HepG2 (cell line): ENCODE data around the gene FBXO2. TPM values are rescaled to one million over a fixed set of nuclear protein-coding genes. Genes with fewer than 3 reads are reported as not detected.
A peak's percentile ranks its signal among the peaks of the same experiment; 100 is the strongest.

Experiments
- CERS6 ChIP-seq: sonication (generic); formaldehyde crosslinking; IDR thresholded peaks from 2 replicates; pipeline ENCODE4 v1.5.0; 2020; ENCODE audit warnings: missing genetic modification reagents
- ETS1 ChIP-seq: sonication (generic); formaldehyde crosslinking; IDR thresholded peaks from 2 replicates; pipeline ENCODE4 v1.4.0; 2020; ENCODE audit warnings: missing genetic modification reagents
- HCFC1 ChIP-seq: fragments of 150-350 bp; IDR thresholded peaks from 2 replicates; pipeline ENCODE4 v1.6.1; 2014; ENCODE audit warnings: low read depth, low read length
- HOXA9 ChIP-seq: sonication (generic); formaldehyde crosslinking; IDR thresholded peaks from 2 replicates; pipeline ENCODE4 v1.8.1; 2022; ENCODE audit warnings: missing genetic modification reagents, mild to moderate bottlenecking, moderate library complexity, borderline replicate concordance
- RAD21 ChIP-seq: fragments of 450-650 bp; formaldehyde crosslinking; IDR thresholded peaks from 2 replicates; pipeline ENCODE4 v1.5.0; 2020; ENCODE audit warnings: mild to moderate bottlenecking
- SIX4 ChIP-seq: sonication (generic); formaldehyde crosslinking; IDR thresholded peaks from 2 replicates; pipeline ENCODE4 v1.4.0; 2020; ENCODE audit warnings: missing genetic modification reagents
- THRA ChIP-seq: sonication (generic); formaldehyde crosslinking; IDR thresholded peaks from 2 replicates; pipeline ENCODE4 v1.4.0; 2020; ENCODE audit warnings: missing genetic modification reagents, borderline replicate concordance
- ZFAT ChIP-seq: sonication (generic); formaldehyde crosslinking; conservative IDR thresholded peaks from 2 replicates; pipeline ENCODE4 v1.8.1; 2023; ENCODE audit warnings: missing genetic modification reagents, inconsistent platforms
- ZFP62 ChIP-seq: sonication (generic); formaldehyde crosslinking; IDR thresholded peaks from 2 replicates; pipeline ENCODE4 v1.4.0; 2020; ENCODE audit warnings: missing genetic modification reagents
- ZNF224 ChIP-seq: sonication (generic); formaldehyde crosslinking; IDR thresholded peaks from 2 replicates; pipeline ENCODE4 v1.5.0; 2020; ENCODE audit warnings: mild to moderate bottlenecking, missing genetic modification reagents
- ZNF251 ChIP-seq: sonication (generic); formaldehyde crosslinking; IDR thresholded peaks from 2 replicates; pipeline ENCODE4 v1.9.0; 2021; ENCODE audit warnings: mild to moderate bottlenecking, missing genetic modification reagents
- ZNF616 ChIP-seq: sonication (generic); formaldehyde crosslinking; IDR thresholded peaks from 2 replicates; pipeline ENCODE4 v1.5.0; 2020; ENCODE audit warnings: low read depth, mild to moderate bottlenecking, missing genetic modification reagents
- ZNF83 ChIP-seq: sonication (generic); formaldehyde crosslinking; IDR thresholded peaks from 2 replicates; pipeline ENCODE4 v1.4.0; 2020; ENCODE audit warnings: missing genetic modification reagents, mild to moderate bottlenecking, borderline replicate concordance
- ZSCAN29 ChIP-seq: sonication (generic); formaldehyde crosslinking; conservative IDR thresholded peaks from 2 replicates; pipeline ENCODE4 v1.4.0; 2020; ENCODE audit warnings: mild to moderate bottlenecking, missing genetic modification reagents
- polyA plus RNA-seq, 8 experiments: library from polyadenylated mRNA; depleted of rRNA in 3 of 8; stranded (reverse) in 7 of 8; unstranded in 1 of 8; fragments of >200 nt; fragmentation: Illumina TruSeq in 4 of 8; extraction: Trizol in 4 of 8; gene quantifications; 2 replicates each; pipeline versions ENCODE4 v1.2.1 to v1.2.3, GENCODE V29; 2011 to 2016; ENCODE audit warnings: low read depth in 4 of 8, missing spikeins in 1 of 8, mixed read lengths in 1 of 8; ENCODE audit not compliant: insufficient read depth in 1 of 8
- total RNA-seq, 5 experiments: library from RNA; depleted of rRNA; stranded (reverse); fragments of >200 nt; fragmentation: Illumina TruSeq; extraction: Trizol; gene quantifications; 2 replicates each; pipeline ENCODE4 v1.2.3, GENCODE V29; 2016; ENCODE audit warnings: low read depth in 1 of 5
- TF ChIP-seq, protein P1 (sequence below): fragments of 450-650 bp; IDR thresholded peaks from 2 replicates; pipeline ENCODE4 v1.6.1; 2016
- TF ChIP-seq, protein P2 (sequence below): sonication (generic); formaldehyde crosslinking; IDR thresholded peaks from 2 replicates; pipeline ENCODE4 v1.5.0; 2020; ENCODE audit warnings: missing genetic modification reagents
- TF ChIP-seq, protein P3 (sequence below): sonication (generic); formaldehyde crosslinking; IDR thresholded peaks from 2 replicates; pipeline ENCODE4 v1.5.0; 2020; ENCODE audit warnings: missing genetic modification reagents
- TF ChIP-seq, protein P4 (sequence below): IDR thresholded peaks from 2 replicates; pipeline ENCODE4 v1.4.0; 2020; ENCODE audit warnings: mild to moderate bottlenecking, missing genetic modification reagents

FBXO2 gene
- total and polyA plus RNA-seq, 2 of the 13 experiments (the other 11 are each of a cell fraction or from before 2014, with no cell fraction given) = 79.3 to 112 TPM

DNA sequence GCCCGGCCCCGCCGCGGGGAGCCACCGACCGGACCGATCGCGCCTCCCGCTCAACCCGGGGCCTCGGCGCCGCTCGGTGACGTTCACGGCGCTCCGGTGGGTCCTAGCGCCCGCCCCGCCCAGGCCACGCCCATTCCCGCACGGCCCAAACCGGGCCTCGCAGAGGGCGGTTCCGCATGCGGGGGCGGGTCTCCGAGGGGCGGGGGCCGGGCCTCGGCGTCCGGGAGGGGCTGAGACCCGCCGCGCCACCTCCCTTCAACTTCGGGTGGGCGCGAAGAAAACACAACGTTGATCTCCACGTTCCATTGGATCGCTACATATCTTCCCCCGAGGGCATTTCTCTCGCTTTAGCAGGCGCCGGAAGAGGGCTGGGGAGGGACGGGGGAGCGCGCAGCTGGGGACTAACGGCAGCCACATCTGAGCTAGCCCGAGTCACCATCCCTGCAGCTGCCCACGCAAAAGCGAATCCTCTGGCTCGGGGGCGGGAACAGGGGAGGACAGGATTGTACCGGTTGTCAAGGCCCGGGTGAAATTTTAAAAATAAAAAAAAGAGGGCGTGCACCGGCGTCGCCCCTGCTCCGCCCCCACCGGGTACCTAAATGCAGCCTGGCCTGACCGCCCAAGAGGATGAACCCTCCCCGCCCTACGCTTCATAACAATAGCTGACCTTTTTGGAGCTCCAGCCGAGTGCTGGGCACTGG, 27.0 kb upstream of the FBXO2 start, which contains the start of gene MAD2L2 (continued):
- TF ChIP-seq THRA (CRISPR knock-in tag) (0 out of 2 replicates have a peak, but pooled peaks have one; percentile 40), HOXA9 (no peak), RAD21 (CRISPR knock-in tag) (0 out of 2 replicates have a peak, but pooled peaks have one; percentile 6), HCFC1 (no peak), ZNF83 (CRISPR knock-in tag) (no peak), ETS1 (CRISPR knock-in tag) (no peak), ZNF616 (no peak), ZNF251 (CRISPR knock-in tag) (no peak), ZFP62 (CRISPR knock-in tag) (no peak), ZNF224 (no peak), SIX4 (no peak), ZFAT (CRISPR knock-in tag) (no peak), CERS6 (no peak), ZSCAN29 (CRISPR knock-in tag) (no peak)
- TF ChIP-seq, protein P1, sequence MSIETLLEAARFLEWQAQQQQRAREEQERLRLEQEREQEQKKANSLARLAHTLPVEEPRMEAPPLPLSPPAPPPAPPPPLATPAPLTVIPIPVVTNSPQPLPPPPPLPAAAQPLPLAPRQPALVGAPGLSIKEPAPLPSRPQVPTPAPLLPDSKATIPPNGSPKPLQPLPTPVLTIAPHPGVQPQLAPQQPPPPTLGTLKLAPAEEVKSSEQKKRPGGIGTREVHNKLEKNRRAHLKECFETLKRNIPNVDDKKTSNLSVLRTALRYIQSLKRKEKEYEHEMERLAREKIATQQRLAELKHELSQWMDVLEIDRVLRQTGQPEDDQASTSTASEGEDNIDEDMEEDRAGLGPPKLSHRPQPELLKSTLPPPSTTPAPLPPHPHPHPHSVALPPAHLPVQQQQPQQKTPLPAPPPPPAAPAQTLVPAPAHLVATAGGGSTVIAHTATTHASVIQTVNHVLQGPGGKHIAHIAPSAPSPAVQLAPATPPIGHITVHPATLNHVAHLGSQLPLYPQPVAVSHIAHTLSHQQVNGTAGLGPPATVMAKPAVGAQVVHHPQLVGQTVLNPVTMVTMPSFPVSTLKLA = no peak
- TF ChIP-seq, protein P2, sequence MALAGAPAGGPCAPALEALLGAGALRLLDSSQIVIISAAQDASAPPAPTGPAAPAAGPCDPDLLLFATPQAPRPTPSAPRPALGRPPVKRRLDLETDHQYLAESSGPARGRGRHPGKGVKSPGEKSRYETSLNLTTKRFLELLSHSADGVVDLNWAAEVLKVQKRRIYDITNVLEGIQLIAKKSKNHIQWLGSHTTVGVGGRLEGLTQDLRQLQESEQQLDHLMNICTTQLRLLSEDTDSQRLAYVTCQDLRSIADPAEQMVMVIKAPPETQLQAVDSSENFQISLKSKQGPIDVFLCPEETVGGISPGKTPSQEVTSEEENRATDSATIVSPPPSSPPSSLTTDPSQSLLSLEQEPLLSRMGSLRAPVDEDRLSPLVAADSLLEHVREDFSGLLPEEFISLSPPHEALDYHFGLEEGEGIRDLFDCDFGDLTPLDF = no peak
- TF ChIP-seq, protein P3, sequence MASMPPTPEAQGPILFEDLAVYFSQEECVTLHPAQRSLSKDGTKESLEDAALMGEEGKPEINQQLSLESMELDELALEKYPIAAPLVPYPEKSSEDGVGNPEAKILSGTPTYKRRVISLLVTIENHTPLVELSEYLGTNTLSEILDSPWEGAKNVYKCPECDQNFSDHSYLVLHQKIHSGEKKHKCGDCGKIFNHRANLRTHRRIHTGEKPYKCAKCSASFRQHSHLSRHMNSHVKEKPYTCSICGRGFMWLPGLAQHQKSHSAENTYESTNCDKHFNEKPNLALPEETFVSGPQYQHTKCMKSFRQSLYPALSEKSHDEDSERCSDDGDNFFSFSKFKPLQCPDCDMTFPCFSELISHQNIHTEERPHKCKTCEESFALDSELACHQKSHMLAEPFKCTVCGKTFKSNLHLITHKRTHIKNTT (CRISPR knock-in tag) = no peak
- TF ChIP-seq, protein P4, sequence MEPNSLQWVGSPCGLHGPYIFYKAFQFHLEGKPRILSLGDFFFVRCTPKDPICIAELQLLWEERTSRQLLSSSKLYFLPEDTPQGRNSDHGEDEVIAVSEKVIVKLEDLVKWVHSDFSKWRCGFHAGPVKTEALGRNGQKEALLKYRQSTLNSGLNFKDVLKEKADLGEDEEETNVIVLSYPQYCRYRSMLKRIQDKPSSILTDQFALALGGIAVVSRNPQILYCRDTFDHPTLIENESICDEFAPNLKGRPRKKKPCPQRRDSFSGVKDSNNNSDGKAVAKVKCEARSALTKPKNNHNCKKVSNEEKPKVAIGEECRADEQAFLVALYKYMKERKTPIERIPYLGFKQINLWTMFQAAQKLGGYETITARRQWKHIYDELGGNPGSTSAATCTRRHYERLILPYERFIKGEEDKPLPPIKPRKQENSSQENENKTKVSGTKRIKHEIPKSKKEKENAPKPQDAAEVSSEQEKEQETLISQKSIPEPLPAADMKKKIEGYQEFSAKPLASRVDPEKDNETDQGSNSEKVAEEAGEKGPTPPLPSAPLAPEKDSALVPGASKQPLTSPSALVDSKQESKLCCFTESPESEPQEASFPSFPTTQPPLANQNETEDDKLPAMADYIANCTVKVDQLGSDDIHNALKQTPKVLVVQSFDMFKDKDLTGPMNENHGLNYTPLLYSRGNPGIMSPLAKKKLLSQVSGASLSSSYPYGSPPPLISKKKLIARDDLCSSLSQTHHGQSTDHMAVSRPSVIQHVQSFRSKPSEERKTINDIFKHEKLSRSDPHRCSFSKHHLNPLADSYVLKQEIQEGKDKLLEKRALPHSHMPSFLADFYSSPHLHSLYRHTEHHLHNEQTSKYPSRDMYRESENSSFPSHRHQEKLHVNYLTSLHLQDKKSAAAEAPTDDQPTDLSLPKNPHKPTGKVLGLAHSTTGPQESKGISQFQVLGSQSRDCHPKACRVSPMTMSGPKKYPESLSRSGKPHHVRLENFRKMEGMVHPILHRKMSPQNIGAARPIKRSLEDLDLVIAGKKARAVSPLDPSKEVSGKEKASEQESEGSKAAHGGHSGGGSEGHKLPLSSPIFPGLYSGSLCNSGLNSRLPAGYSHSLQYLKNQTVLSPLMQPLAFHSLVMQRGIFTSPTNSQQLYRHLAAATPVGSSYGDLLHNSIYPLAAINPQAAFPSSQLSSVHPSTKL (CRISPR knock-in tag) = peak; percentile 30; the same call in 1 of the 2 replicates
